GM18526 (cell line): ENCODE measurements around the gene LRMDA.

Source experiments
- POLR2A ChIP-seq: IDR thresholded peaks from 3 replicates; pipeline ENCODE4 v1.6.1; 2011; ENCODE audit not compliant: insufficient read length; ENCODE audit errors: extremely low read depth

The LRMDA gene

DNA sequence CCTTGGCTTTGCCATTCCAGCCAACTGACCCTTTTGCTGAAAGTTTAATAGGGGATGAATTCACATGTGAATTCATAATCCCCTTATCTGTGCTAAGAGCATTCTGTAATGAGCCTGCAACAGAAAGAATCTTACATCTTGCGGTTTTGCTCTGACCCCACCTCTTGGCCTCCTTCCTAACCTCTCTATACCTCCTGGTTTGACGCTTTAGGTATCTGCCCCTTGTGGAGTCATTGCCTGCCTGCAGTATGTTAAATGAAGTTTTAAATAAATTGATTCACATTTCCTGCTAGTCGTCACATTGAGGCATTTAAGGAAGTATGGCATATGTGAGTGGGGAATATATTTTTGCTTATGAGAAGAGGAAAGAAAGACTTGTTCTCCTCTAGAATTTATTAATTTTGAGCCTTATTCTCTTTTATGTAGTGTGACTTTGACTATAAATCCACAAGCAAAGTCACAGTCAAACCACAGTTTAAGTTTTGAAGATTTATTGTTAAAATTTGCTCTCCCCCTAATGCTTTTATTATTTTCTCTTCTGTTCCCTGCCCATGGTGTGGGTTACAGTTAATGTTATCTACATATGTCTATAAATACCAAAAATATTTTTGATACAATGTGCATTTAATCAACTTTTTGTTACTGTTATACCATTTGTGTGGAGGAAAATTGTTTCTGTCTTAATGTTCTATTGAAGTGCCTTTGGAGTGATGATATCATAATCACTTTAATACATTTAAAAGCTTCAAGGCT is 60.9 kb downstream of the LRMDA start:
- no peak for TF ChIP-seq POLR2A

GRCh38 chr10:75493464-75493863 is 62.0 kb downstream of the LRMDA start:
- TF ChIP-seq POLR2A, result no peak

GRCh38 chr10:75495434-75496190 is 64.2 kb downstream of the LRMDA start:
- no peak for TF ChIP-seq POLR2A

- TF ChIP-seq POLR2A, result no peak
These were observed 64.8 kb downstream of the LRMDA start for GRCh38 chr10:75496191-75496567.

DNA sequence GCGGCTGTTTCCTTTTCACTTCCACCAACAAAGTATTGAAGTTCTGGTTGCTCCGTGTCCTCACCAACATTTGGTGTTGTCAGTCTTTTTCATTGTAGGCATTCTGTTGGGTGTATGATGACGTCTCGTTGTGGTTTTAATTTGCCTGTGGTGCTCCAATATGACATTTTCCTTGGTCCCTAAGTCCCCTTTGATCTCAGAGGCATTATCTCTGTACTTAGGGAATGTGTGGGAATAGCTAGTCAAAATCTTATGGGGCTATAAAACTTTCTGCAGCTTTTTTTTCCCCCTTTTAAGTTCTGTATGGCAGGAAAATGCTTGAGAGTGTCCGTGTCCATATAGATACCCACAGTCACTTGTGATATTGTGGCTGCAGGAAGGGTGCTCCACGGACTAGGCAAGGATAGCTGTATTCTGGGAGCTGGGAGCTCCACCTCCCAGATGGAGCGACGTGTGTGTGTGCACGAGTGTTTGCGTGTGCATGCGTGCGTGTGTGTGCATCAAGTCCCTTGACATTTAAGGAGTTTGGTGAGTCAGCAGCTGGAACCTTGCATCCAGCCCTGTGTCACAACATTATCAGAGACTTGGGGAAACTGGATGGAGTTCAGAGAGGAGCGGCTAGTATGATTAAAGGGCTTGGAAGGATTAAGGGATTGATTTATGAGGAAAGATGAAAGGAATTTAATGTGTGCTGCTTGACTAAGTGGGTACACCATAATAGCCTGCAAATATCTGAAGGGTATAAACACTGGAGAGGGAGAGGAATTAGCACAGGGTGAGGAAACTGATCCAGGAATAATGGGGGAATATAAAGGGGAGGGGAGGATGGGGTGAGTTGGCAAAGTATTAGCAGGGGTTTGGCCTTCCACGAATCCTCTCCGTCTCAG is 66.8 kb downstream of the LRMDA start:
- TF ChIP-seq POLR2A, result no peak

- TF ChIP-seq POLR2A, result no peak
These were observed 67.5 kb downstream of the LRMDA start for GRCh38 chr10:75498884-75499350.

GRCh38 chr10:75499556-75500160 is 68.2 kb downstream of the LRMDA start:
- no peak for TF ChIP-seq POLR2A

GRCh38 chr10:75502389-75502788 is 71.0 kb downstream of the LRMDA start:
- no peak for TF ChIP-seq POLR2A

DNA sequence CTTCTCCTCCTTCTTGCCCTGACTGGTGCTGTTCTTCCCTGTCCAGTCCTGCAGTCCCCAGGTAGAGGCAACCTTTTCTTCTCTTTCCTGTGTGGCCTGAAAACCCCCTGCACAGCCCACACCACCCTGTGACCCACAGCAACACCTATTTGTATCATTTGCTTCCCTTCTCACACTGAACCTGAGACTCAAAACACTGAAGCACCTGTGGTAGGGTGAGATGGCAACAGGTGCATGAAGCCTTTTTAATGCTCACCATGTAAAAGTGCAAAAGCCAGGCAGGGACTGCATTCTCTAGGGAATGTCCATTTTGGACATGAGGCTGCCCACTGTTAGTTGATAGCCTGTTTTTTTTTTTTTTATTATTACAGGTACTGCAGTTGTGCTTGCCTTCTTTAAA is 71.4 kb downstream of the LRMDA start:
- no peak for TF ChIP-seq POLR2A

- no peak for TF ChIP-seq POLR2A
These were observed 73.9 kb downstream of the LRMDA start for GRCh38 chr10:75505293-75505692.

DNA sequence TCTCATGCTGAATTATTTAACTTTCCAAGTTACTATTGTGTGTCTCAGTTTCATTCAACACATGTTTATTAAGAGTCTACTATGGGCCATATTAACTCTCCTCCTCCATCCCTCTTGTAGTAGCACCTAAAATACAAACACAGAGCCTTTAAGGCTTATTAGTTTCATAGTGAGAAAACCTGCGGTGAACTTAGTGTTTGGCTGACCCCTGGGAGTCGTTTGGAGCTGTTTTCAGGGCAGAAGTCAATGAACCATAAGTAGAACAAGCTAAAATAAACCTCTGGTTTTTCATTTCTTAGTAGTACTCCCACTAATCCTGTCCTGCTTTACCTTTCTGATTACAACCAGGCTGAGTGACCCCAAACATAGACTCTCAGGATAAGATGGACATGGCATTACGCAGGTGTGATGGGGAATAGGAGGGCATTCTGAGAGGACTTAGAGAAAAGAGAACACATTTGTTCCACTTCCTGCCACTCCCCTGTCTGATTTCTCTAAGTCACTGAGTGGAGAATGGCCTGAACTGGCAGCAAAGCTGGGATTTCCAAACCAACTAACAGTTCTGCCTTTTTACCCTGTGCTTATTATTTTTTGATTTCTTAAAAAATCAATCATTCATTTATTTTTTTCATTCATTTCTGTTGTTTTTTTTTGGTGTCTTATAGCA is 74.5 kb downstream of the LRMDA start:
- no peak for TF ChIP-seq POLR2A

GRCh38 chr10:75506930-75507329 is 75.5 kb downstream of the LRMDA start:
- no peak for TF ChIP-seq POLR2A

DNA sequence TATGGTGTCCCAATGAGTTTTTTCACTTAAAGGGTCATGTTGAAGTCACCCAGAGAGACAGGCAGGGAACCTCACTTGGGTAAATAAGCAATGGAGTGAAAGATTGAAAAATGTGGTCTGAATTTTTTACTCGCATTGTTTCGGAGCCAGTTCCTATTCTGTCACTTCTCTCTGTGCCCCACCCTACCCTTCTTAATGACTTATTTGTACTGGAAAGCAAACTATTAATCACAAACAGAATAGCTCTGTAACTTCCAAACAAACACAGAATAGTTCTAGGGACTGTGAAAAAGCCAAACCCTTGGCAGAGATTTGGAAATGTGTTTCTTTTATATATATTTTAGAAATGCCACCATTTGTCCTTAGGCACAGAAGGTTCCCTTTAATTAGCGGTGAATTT is 76.0 kb downstream of the LRMDA start:
- no peak for TF ChIP-seq POLR2A

- no peak for TF ChIP-seq POLR2A
These were observed 76.9 kb downstream of the LRMDA start for GRCh38 chr10:75508239-75508813.

DNA sequence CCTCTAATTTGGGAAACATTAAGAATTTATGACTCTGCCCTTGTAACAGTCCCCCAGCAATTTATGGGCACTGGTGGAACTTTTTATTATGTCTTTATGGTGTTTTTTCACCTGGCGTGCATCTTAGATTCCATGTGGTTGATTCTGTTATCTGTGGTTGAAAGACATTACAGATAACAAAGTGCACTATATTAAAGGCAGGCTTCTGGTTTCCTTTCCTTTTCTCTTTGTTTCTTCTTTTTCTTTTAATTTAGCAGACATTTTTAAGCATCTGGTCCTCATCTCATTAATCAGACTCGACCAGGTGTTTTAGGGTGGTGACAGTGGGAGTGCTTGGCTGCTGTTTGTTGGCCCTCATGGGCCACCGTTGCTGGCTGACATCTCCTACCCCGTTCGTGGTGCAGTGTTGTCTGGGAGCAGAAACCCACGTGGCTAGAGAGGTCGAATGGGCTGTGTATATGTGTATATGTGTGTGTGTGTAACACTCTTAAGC is 77.4 kb downstream of the LRMDA start:
- TF ChIP-seq POLR2A, result no peak

- no peak for TF ChIP-seq POLR2A
These were observed 78.3 kb downstream of the LRMDA start for GRCh38 chr10:75509706-75510105.
